ENCODE measurements around the gene METTL3.

Gene METTL3

DNA sequence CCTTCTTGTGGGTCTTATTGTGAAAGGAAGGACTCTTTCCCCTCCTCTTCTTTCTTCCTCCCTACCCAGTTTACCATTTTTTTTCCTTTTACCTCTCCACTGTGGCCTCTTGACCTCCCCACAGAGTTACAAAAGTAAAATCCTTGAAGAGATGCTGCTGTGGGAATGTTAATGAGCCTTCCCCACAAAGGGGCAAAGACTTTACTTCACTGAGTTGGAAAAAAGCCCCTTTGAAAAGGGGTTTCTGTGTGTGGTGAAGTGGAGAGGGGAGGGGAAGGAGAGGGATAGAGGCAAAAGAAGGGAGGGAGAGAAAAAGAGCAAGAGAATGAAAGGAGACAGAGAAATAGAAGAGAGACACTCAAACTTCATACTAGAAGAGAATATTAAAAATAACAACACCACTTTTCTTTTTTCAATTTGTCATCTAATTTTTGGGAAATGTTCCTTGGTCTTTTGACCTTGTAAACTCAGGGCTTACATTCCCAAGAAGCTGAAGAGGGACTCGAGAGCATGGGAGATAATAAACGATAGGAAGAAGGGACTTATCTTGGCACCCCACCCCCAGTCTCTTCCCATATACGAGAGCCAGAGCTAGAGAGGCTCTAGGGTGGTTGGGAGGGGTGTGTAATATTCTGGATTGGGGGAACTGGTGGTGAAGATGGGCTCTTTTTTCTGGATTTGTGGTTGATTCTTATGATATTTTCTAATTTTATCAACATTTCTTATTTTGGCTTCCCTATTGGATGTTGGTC, 28.2 kb upstream of the METTL3 start:
- ATAC-seq (ENCODE audit: low read depth) (no peak), DNase-seq (ENCODE audit: low spot score) (no peak)
- H3K9me3 ChIP-seq (ENCODE audit: severe bottlenecking): no peaks in the 10 kb centered on the region
- peaks cover 23% of the 10 kb centered on the region for H3K27me3 ChIP-seq (ENCODE audit: insufficient read depth, poor library complexity, severe bottlenecking)
- no peaks in the 10 kb centered on the region for H3K4me1 ChIP-seq (ENCODE audit: insufficient read depth, poor library complexity, severe bottlenecking)
- TF ChIP-seq, protein P1, sequence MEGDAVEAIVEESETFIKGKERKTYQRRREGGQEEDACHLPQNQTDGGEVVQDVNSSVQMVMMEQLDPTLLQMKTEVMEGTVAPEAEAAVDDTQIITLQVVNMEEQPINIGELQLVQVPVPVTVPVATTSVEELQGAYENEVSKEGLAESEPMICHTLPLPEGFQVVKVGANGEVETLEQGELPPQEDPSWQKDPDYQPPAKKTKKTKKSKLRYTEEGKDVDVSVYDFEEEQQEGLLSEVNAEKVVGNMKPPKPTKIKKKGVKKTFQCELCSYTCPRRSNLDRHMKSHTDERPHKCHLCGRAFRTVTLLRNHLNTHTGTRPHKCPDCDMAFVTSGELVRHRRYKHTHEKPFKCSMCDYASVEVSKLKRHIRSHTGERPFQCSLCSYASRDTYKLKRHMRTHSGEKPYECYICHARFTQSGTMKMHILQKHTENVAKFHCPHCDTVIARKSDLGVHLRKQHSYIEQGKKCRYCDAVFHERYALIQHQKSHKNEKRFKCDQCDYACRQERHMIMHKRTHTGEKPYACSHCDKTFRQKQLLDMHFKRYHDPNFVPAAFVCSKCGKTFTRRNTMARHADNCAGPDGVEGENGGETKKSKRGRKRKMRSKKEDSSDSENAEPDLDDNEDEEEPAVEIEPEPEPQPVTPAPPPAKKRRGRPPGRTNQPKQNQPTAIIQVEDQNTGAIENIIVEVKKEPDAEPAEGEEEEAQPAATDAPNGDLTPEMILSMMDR (IDR thresholded peaks at IDR 0.05; ENCODE audit: poor library complexity, severe bottlenecking): no peak
- H3K4me3 ChIP-seq (ENCODE audit: severe bottlenecking): no peak overlapping the region
- no peaks in the 10 kb centered on the region for H3K36me3 ChIP-seq (ENCODE audit: low read depth)
- H3K27ac ChIP-seq (ENCODE audit: poor library complexity, severe bottlenecking): no peak overlapping the region

DNA sequence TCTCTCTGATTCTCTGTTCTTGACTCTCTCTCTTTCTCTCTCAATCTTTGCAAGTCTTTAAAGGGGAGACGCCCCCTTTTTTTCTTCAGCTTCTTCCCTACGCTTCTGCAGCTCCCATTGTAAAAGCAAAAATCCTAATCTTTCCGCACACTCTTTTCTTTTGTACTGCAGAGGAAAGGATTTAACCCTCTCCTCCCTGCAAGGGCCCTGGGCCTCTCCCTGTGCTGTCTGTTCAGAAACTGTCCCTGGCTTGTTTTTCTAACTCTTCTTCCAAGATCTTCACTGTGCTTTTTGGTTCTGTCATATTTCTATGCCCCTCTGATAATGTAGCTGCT, 25.9 kb upstream of the METTL3 start:
- Histone ChIP-seq H3K27ac (ENCODE audit: poor library complexity, severe bottlenecking) (no peak overlapping the region), H3K36me3 (ENCODE audit: low read depth) (no peaks in the 10 kb centered on the region), H3K27me3 (ENCODE audit: insufficient read depth, poor library complexity, severe bottlenecking) (peaks cover 23% of the 10 kb centered on the region), H3K4me1 (ENCODE audit: insufficient read depth, poor library complexity, severe bottlenecking) (no peaks in the 10 kb centered on the region), H3K9me3 (ENCODE audit: severe bottlenecking) (no peaks in the 10 kb centered on the region), H3K4me3 (ENCODE audit: severe bottlenecking) (no peak overlapping the region)
- TF ChIP-seq, protein P1 (IDR thresholded peaks at IDR 0.05; ENCODE audit: poor library complexity, severe bottlenecking): no peak
- DNase-seq (ENCODE audit: low spot score) (no peak), ATAC-seq (ENCODE audit: low read depth) (no peak)

DNA sequence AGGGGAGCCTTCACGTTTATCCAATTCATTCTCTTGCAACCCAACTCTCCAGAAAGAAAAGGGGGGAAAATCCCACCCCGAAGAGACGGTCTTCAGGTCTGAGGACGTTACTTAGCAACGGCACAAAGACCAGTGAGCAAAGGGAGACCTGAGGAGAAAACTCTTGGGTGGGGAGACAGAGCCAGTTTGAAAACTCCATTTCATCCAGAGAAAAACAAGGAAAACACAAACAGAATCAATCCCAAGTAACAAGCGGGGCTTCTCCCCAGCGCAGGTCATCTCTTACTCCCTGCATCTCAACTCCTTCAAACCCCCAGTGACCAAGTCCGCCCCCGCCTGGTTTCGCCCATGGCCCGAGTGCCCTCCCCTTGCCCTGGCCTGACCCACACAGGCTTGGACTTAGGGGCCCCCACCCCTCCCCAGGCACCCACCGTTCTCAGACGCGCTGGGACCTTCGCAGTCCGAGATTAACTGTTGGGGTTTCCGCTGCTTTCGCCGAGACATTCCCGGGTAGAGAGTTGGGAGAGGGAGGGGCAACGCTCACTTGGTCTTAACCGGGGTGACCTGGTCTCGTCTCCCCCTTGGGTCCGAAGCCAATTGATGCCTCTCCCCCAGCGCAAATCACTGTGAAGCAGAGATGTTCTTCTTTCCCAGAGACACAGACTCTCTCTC, 25.4 kb upstream of the METTL3 start:
- DNase-seq (ENCODE audit: low spot score): no peak
- Histone ChIP-seq H3K9me3 (ENCODE audit: severe bottlenecking) (no peaks in the 10 kb centered on the region), H3K27ac (ENCODE audit: poor library complexity, severe bottlenecking) (no peak overlapping the region), H3K4me1 (ENCODE audit: insufficient read depth, poor library complexity, severe bottlenecking) (no peaks in the 10 kb centered on the region), H3K4me3 (ENCODE audit: severe bottlenecking) (no peak overlapping the region), H3K36me3 (ENCODE audit: low read depth) (no peaks in the 10 kb centered on the region), H3K27me3 (ENCODE audit: insufficient read depth, poor library complexity, severe bottlenecking) (peaks cover 23% of the 10 kb centered on the region)
- TF ChIP-seq, protein P1 (IDR thresholded peaks at IDR 0.05; ENCODE audit: poor library complexity, severe bottlenecking): no peak
- ATAC-seq (ENCODE audit: low read depth): peak; percentile 48

DNA sequence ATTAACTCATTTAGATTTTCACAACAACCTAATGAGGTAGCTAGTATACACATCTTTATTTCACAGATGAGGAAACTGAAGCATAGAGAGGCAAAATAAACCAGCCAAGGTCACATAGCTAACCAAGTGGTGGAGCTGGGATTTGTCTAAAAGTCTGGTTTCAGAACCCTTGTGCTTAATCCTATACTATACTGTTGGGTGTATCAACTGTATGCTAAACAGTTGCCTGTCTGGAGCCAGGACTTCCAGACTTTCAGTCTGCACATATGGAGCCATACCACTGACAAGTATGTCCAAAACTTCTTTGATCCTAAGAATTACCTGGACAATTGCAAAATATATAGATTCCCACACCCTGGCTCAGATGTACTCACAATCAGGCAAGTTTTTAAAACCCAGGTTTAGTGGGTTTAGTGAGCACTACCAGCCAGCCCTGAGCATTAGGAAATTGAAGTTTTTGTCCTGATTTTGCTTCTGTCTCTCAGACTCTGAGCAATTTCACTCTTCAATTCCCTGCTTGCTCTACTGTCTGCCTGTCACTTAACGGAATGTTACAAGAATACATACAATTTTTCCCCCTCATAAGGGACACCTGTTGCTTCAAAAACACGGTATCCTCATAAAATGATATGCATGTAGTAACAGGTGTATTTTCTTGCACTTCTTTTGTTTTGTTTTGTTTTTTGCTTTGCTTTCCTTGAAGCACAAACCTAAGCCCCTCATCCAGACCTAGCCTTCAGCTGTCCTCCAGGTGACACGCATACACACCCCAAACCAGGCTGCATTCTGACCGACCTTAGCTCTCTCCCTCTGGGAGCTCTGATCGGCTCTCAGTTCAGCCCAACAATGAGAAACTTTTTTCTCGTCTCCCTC, 24.6 kb upstream of the METTL3 start:
- H3K4me1 ChIP-seq (ENCODE audit: insufficient read depth, poor library complexity, severe bottlenecking): peaks cover 2% of the 10 kb centered on the region
- TF ChIP-seq, protein P1 (IDR thresholded peaks at IDR 0.05; ENCODE audit: poor library complexity, severe bottlenecking): no peak
- H3K27me3 ChIP-seq (ENCODE audit: insufficient read depth, poor library complexity, severe bottlenecking): peaks cover 23% of the 10 kb centered on the region
- no peaks in the 10 kb centered on the region for H3K9me3 ChIP-seq (ENCODE audit: severe bottlenecking)
- no peak overlapping the region for H3K27ac ChIP-seq (ENCODE audit: poor library complexity, severe bottlenecking)
- ATAC-seq (ENCODE audit: low read depth) (peak; percentile 35; the same call in 2 of the 3 replicates), DNase-seq (ENCODE audit: low spot score) (no peak)
- no peak overlapping the region for H3K4me3 ChIP-seq (ENCODE audit: severe bottlenecking)
- H3K36me3 ChIP-seq (ENCODE audit: low read depth): no peaks in the 10 kb centered on the region

All from RWPE2 (cell line).